Glomerular visceral epithelial cell (primary cell): Measurements from ENCODE around the gene GNB1L.
A peak's percentile ranks its signal among the peaks of the same experiment; 100 is the strongest.
"Not testable (repeated sequence)": the region's sequence is repeated elsewhere in the genome, so short reads cannot be mapped to it uniquely, and the experiment has no call there.

ENCODE experiments used
- DNase-seq: peaks from one replicate; pipeline ENCODE4 v3.0.0-alpha.2; 2016; ENCODE audit errors: extremely low spot score

GNB1L gene

DNA sequence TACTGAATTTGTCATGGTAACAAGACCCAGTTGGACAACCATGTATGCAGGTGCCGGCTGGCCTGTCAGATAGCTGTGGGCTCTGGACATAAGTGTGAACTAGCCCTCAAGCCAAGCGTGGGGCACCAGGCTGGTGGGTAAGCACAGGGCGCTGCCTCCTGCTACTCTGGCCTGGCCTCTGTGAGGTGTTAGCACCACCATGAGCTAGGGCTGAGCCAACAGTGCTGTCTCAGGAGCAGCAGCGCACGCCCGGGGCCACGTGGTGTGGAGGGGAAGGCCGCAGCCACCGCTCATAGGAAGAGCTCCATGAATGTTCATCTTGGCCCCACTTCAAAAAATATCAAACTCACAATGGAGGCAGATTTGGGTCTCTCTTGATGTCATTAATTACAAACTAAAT lies 35.3 kb upstream of the GNB1L start:
- DNase-seq, result no peak

DNA sequence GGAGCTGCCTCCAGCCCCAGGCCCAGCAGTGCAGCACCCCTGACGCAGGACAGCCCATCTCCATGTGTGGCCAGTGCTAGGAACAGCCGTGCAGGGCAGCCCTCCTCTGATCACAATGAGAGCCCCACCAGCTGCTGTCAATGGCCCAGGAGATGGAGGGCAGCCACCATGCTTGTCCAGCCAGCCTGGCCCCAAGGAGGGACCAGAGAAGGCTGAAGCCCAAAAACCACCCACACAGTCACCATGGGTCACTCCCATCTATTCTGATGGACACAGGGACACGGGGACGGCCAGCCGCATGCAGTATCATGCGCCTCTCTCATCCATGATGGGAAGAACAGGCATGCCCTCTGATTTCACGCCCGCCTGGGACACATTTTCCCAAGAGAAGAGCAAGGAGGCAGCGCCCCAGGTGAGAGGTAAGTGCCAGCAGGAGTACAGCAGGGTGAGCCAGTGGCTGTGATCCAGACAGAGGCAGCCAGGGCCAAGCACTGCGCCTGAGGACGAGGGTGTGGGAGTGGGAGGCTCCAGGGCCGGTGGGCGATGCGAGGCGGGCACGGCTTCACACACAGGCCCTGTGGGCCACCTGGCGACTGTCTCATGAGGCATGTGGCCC lies 33.6 kb upstream of the GNB1L start:
- DNase-seq, result no peak

GRCh38 chr22:19887256-19887985 lies 32.7 kb upstream of the GNB1L start:
- DNase-seq, result no peak

DNA sequence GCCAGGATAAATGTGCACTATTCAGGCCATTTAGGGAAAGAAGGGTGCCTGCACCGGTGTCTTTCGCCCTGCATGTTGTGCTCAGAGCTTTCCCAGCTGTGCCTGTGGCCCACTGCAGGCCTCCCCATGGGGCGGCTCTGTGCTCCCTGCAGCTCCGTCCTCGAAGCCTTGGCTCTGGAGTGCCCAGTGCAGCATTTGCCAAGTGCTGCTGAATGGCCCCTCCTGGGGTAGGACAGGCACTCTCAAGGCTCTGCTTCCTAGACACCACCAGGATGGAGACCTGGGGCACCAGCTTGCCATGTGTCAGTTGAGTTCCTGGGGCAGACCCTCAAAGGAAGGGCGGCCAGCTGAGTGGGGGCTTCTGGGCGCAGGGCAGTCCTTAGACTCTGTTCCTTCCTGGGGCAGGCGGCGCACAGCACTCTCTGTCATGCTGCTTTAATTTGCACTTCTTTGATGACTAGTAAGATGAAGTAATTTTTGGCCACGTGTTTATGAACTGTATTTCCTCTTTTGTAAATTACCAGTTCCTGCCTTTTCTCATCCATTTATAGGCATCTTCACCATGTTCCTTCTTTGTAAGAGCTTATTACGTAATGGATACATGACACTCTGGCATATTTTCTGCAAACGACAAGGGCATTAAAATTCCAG lies 32.1 kb upstream of the GNB1L start:
- no peak for DNase-seq

DNA sequence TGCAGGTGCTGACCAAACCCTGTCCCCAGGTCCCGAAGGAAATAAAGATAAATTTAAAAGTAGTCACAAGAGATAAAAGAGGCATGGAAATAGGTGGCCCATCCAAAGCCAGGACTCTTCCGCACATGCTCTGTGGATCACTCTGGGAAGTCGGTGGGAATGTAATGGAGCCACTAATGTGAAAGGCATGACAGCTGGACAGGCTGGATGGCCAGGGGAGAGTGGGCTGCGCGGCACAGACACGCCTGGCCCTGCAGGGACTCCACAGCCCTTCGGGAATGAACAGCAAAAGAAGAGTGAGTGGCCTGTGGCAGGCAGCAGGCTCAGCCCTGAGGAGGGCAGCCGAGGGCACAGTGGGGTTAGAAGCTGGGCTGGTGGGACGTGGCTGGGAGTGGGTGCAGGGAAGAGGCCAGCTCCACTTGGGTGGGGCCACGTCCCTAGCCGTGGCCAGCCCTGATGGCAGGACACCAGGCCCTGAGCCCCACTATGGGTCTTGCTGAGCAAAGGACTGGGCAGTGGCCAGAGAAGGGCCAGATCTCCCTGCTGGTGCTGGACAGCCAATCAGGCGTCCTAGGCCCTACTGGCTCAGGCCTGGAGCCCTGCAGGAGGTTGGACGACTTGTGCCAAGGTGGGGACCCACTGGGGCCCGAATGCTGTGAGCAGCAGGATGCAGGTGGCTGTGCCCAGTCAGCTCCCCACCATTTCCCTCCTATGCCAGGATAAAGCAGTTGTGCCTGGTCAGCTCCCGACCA lies 31.3 kb upstream of the GNB1L start:
- DNase-seq, result no peak

- no peak for DNase-seq
Measured at GRCh38 chr22:19884954-19885751, 30.5 kb upstream of the GNB1L start.

GRCh38 chr22:19884161-19884953 lies 29.7 kb upstream of the GNB1L start:
- DNase-seq, result no peak

DNA sequence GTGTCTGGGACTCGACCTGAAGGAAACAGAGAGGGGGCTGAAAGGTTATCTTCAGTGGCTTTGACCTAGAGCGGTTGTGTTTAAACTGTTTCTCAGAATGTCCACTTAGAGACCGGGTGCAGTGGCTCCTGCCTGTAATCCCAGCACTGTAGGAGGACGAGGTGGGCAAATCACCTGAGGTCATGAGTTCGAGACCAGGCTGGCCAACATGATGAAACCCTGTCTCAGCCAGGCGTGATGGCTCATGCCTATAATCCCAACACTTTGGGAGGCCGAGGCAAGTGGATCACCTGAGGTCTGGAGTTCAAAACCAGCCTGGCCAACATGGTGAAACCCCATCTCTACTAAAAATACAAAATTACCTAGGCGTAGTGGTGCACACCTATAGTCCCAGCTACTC lies 28.8 kb upstream of the GNB1L start:
- DNase-seq, result not testable (repeated sequence)

- DNase-seq, result no peak
Measured at GRCh38 chr22:19882446-19883381, 28.0 kb upstream of the GNB1L start.

GRCh38 chr22:19880786-19881569 lies 26.3 kb upstream of the GNB1L start:
- DNase-seq, result peak; percentile 95

GRCh38 chr22:19879992-19880785 lies 25.5 kb upstream of the GNB1L start:
- DNase-seq, result peak; percentile 33

GRCh38 chr22:19879643-19879991 lies 24.9 kb upstream of the GNB1L start:
- DNase-seq, result no peak

DNA sequence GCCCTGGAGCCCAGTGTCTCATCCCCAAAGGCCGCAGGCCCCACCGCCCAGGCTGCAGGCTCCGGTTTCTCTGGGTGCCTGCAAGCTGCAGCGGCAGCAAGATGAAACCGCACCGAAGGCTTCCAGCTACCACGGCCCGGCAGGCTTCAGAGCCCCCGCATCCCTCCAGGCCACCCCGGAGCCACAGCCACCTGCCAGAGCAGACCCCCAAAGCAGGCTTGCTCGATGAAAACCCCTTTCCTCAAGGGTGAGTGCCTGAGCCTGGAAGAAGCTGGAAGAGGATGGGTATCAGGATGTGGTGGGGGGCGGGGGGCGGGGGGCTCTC lies 24.5 kb upstream of the GNB1L start:
- DNase-seq, result no peak

- no peak for DNase-seq
Measured at GRCh38 chr22:19878461-19879245, 24.0 kb upstream of the GNB1L start.

DNA sequence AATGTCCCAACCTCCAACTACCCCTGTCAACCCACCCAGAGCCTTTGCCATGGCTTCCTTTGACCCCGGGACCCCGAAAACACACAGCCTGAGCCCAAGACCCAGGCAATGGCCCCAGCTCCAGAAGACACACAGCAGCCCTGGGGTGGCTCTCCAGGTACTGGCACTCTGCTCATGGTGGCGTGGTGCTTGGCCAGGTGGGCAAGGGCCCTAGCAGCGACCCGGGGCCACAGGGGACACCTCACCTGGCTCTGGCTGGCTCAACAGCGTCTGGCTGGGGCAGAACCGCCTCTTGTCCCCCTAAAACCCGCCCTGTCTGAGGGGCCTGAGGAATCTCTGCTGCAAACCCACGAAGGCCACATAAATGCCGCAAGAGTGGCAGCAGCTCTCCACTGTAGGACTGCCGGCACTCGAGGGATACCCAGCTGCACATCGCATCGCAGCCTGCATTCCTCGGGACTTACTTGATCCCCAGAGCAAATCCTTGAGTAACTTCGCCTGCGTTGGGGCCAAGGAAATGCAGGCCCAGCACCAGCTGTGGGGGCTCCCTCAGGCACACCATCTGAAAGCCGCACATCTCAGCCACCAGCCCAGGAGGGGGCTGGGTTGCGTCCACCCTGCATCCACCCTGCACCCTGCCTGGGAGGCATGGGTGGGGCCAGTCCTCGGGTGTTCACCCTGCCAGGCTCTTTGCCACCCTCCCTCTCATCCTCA lies 23.1 kb upstream of the GNB1L start:
- no peak for DNase-seq

DNA sequence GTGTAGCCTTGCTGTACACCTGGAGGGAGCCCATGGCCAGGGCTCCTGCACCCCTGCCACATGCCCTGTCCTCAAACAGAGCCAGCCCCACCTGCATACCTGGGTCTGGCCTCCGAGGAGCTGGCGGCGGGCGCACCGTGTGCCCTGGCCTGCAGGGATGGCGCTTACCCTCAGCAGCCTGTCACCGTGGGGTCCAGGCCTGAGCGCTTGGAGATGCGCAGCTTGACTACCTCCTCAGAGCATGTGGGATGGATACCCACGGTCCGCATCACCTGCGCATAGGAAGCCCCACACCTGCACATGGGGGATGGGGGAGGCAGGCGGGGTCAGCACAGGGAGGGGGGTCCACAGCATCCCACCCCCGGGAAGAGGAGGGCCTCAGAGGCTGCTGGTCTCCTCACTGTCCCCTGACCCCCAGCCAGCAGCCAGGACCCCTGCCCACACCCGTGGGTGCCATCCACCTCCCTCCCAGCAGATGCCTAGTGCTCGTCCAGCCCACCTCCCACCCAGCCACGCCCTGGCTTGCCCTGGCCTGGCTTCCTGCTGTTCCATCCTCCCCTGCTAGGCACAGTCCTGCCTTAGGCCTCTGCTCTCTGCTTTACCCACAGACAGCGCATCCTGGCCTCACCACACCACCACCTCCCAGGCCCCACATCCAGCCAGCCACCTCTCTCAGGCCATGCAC lies 22.4 kb upstream of the GNB1L start:
- DNase-seq, result no peak
